ENCODE results near the gene CNIH3.
"Not testable (repeated sequence)": the region's sequence is repeated elsewhere in the genome, so short reads cannot be mapped to it uniquely, and the experiment has no call there.

The CNIH3 gene

GRCh38 chr1:224691148-224691925, 75.2 kb downstream of the CNIH3 start:
- DNase-seq = no peak

GRCh38 chr1:224694969-224695368, 78.9 kb downstream of the CNIH3 start:
- DNase-seq = no peak

GRCh38 chr1:224696021-224696420, 79.9 kb downstream of the CNIH3 start:
- DNase-seq = no peak

GRCh38 chr1:224696891-224697765, 81.0 kb downstream of the CNIH3 start:
- DNase-seq = no peak

- DNase-seq = no peak
These were observed 81.9 kb downstream of the CNIH3 start for GRCh38 chr1:224698015-224698451.

GRCh38 chr1:224700918-224701531, 84.9 kb downstream of the CNIH3 start:
- DNase-seq = peak; percentile 18

GRCh38 chr1:224703702-224704101, 87.6 kb downstream of the CNIH3 start:
- DNase-seq = no peak

GRCh38 chr1:224704107-224704735, 88.1 kb downstream of the CNIH3 start:
- no peak for DNase-seq

- DNase-seq = no peak
These were observed 89.5 kb downstream of the CNIH3 start for GRCh38 chr1:224705578-224705977.

GRCh38 chr1:224707843-224708725, 92.0 kb downstream of the CNIH3 start:
- no peak for DNase-seq

GRCh38 chr1:224710196-224710595, 94.1 kb downstream of the CNIH3 start:
- no peak for DNase-seq

- not testable (repeated sequence) for DNase-seq
These were observed 95.2 kb downstream of the CNIH3 start for GRCh38 chr1:224711231-224711756.

- DNase-seq = no peak
These were observed 95.8 kb downstream of the CNIH3 start for GRCh38 chr1:224711876-224712275.

- DNase-seq = no peak
These were observed 97.1 kb downstream of the CNIH3 start for GRCh38 chr1:224713228-224713627.

- DNase-seq = no peak
These were observed 98.4 kb downstream of the CNIH3 start for GRCh38 chr1:224714553-224714952.

GRCh38 chr1:224718470-224719053, 102.4 kb downstream of the CNIH3 start:
- DNase-seq = no peak

- DNase-seq = no peak
These were observed 103.6 kb downstream of the CNIH3 start for GRCh38 chr1:224719716-224720115.

GRCh38 chr1:224720216-224720615, 104.1 kb downstream of the CNIH3 start:
- no peak for DNase-seq

GRCh38 chr1:224721000-224721399, 104.9 kb downstream of the CNIH3 start:
- DNase-seq = no peak

- no peak for DNase-seq
These were observed 106.7 kb downstream of the CNIH3 start for GRCh38 chr1:224722838-224723237.

- no peak for DNase-seq
These were observed 108.4 kb downstream of the CNIH3 start for GRCh38 chr1:224724566-224724965.

Measured in NCI-H1436 (cell line).